HuH-7 (cell line): ENCODE data around the gene OSBPL9.

Experiments used
- DNase-seq: peaks from one replicate; pipeline ENCODE4 v3.0.0; 2011; ENCODE audit warnings: low spot score

Gene OSBPL9

GRCh38 chr1:51616903-51617708 is at the start of gene OSBPL9:
OSBPL9 (plus strand) TSS chr1:51617092; CDS start chr1:51617111, 19 bp downstream.
- DNase-seq: peak; percentile 68

- DNase-seq: no peak
Observed at GRCh38 chr1:51567653-51568052, 49.2 kb upstream of the OSBPL9 start.

- DNase-seq: no peak
Observed at GRCh38 chr1:51568231-51568935, 48.5 kb upstream of the OSBPL9 start.

DNA sequence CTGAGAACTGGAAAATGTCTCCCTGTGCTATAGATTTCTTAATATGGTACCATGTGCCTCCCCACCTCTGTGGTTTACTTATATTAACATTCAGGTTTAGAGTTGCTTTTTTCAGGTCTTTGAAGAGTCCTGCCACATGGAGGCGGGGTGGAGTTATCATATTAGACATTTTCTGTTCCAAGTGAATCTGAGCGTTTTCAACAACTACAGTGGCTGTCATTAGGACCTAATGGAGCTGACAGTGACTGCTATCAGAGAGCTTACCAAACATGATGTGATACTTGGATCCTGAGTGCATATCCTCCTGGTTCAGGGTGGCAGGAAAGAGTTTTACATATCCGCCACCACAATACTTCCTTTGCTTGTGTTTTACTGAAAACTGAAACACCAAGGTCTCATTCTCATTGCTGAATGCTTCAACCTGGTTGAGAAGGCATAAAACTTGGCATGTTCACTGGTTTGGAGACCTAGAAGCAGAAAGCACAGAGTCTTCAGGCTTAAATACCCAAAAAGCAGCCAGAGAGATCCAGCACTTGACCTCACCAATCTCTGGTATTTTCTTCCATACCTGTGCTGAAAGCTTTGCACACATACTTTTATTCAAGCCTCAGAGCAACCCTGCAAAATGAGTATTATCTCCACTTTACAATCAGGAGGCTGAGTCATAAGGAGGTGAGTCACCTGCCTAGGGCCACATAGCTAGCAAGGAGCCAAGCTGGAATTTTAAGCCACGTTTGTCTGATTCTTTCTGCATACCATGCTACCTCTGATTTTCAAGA is 47.4 kb upstream of the OSBPL9 start:
- no peak for DNase-seq

- DNase-seq: no peak
Observed at GRCh38 chr1:51570063-51570710, 46.7 kb upstream of the OSBPL9 start.

- DNase-seq: no peak
Observed at GRCh38 chr1:51572365-51572764, 44.5 kb upstream of the OSBPL9 start.

DNA sequence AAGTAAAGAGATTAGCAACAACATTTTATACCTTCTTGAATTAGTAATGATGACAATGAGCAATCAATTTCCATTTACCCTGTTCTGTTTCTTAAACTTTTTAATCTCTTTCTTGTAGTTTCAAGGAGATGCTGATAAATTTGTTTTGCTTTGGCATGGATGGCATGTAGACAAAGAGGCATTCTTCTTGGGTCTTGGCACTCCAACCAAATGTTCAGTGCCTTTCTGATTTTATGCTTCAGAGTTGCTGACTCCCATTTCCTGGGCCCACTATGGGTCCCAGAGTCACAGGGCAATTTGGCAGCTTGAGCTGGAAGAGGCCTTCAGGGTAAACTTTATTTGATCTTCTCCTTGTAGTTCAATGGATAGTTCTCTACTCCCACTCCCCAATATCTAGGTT is 42.1 kb upstream of the OSBPL9 start:
- DNase-seq: no peak

DNA sequence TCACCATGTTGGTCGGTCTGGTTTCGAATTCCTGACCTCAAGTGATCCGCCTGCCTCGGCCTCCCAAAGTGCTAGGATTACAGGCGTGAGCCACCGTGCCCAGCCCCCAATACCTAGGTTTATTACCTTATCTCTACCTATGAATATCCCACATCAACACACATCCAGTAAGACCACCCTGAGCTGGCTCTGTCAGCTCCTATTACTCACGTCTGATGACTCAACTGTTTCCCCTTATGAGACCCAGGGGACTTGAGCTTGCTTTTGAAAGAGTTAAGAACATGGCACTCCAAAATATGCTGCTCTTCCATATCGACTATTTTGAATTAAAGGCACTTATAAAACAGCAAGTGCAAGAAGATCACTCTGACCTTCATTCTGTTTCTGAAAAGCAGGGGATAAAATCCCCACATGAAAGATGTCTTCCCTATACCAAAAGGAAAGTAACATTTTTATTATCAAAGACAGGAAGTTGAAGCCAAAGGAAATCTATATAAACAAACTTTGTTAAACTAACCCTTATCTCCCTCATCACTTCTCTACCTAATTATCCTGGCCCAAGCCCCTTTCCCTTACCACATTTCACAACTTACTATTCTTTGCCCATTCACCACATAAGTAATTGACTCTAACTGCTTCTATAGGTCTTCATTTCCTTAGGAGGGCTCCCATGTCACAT is 41.3 kb upstream of the OSBPL9 start:
- DNase-seq: no peak

GRCh38 chr1:51576085-51576444 is 40.8 kb upstream of the OSBPL9 start:
- DNase-seq: no peak

DNA sequence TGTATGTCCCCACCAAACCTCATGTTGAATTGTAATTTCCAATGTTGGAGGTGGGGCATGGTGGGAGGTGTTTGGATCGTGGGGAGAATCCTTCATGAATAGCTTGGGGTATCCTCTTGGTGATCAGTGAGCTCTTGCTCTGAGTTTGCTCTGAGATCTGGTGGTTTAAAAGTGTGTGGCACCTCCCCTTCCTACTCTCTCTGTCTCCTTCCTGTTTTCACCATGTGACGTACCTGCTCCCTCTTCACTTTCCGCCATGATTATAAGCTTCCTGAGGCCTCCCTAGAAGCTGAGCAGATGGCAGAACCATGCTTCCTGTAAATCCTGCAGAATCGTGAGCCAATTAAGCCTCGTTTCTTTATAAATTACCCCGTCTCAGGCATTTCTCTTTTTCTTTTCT is 40.0 kb upstream of the OSBPL9 start:
- DNase-seq: no peak

DNA sequence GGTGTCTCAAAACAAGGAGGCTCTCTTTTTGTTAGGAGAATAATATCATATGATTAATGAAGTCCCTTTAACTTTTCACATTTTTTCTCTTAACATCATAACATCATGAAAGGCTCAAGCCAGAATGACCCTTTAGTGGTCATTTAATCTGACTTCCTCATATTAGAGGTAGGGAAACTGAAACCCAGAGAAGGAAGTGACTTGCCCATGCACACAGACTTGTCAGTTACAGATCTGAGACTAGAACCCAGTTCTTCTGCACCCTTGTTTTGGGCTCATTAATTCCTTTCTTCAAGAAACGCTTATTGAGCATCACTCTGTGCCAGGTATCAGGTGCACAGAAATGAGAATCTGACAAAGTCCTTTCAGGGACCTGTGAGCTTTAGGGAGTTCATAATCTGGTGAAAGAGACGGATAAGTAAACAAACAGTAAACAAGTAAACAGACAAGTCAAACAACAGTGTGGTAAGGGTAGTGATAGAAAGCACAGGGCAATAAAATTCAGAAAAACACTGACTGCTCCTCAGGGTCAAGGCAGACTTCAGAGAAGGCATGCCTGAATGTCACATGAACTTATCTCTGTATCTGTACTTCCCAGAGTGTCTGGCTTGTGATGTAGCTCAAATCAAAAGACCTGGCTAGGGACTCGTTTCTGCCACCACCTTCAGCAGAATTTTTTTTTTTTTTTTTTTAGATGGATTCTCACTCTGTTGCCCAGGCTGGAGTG is 38.3 kb upstream of the OSBPL9 start:
- DNase-seq: no peak

DNA sequence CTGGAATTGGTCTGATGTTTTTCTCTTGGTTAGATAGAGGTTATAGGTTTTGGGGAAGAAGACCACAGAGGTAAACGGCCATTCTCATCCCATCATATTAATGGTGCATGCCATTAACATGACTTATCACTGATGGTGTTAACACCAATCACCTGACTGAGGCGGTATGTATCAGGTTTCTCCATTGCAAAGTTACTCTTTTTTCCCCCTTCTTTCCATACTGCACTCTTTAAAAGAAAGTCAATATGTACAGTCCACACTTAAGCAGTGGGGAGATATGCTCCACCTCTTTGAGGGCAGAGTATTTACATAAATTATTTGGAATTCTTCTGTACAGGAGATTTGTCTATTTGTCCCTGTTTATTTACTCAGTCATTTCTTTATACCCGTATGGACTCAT is 35.7 kb upstream of the OSBPL9 start:
- DNase-seq: no peak

DNA sequence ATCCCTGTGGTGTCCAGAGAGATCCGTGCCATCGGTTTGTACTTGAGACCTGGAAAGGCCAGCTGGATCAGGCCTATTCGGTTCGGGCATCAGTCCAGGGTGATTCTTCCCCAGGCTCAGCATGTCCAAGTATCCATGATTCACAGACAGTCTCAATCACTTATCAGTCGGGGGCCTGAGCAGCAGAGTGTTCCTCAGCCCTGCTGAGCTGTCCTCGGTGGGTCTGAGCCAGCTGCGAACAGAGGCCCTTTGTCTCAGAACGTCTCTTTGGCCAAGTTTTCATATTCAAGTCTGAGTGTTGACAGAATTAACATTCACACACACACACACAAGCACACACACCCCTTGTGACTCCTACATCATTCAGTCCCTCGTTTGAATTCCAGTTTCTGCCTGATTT is 33.4 kb upstream of the OSBPL9 start:
- no peak for DNase-seq

DNA sequence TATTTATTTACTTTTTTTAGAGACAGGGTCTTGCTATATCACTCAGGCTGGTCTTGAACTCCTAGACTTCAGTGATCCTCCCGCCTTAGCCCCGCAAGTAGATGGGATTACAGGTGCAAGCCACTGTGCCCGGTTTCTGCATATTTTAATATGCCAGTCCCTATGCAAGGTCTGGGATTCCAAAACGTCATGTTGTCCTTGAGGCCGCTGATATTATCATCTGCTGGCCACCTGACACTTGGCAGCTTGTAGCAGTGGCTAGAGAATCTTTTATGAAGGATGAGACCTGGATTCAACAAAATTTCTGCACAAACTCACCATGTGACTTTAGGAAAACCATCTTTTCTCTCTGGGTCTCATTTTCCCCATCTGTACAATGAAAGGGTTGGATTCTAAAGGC is 32.9 kb upstream of the OSBPL9 start:
- DNase-seq: no peak

GRCh38 chr1:51592711-51593110 is 24.2 kb upstream of the OSBPL9 start:
- no peak for DNase-seq

DNA sequence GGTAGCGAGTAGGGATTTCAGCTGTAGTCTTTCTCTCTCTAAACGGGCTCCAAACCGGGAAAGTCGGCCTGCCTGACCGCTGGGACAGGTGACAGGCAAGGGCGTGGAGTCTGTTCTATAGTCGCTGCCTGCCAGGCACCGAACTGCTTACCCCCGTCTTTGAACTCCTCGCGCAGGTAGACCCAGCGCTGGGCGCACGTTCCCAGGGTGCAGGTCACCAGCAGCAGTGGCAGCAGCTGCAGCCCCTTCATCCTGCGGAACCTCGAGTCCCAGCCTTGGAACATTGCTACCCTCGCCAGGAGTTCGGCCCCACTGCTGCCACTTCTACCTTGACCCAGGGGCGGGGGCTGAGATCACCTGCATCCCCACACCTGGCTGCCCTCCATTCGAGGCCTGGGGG is 22.2 kb upstream of the OSBPL9 start:
- no peak for DNase-seq

- no peak for DNase-seq
Observed at GRCh38 chr1:51600529-51600928, 16.4 kb upstream of the OSBPL9 start.

DNA sequence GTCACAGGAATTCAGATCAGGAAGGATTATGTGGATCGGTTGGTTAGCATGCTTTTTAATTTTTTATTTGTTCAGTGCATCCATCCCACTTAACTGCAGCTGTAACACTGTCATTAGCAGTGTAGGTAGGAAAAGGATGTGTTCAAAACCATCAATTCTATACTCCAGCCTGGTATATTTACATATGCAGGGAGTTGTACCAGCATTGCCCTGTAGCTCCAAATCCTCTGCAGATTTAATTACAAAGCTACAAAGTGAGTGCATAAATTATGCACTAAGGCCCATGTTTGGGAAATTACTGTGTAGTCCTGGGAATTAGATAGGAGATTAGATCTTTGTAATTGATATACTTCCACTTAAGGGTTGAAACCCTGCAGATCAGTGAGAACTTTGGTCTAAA is 15.9 kb upstream of the OSBPL9 start:
- no peak for DNase-seq

DNA sequence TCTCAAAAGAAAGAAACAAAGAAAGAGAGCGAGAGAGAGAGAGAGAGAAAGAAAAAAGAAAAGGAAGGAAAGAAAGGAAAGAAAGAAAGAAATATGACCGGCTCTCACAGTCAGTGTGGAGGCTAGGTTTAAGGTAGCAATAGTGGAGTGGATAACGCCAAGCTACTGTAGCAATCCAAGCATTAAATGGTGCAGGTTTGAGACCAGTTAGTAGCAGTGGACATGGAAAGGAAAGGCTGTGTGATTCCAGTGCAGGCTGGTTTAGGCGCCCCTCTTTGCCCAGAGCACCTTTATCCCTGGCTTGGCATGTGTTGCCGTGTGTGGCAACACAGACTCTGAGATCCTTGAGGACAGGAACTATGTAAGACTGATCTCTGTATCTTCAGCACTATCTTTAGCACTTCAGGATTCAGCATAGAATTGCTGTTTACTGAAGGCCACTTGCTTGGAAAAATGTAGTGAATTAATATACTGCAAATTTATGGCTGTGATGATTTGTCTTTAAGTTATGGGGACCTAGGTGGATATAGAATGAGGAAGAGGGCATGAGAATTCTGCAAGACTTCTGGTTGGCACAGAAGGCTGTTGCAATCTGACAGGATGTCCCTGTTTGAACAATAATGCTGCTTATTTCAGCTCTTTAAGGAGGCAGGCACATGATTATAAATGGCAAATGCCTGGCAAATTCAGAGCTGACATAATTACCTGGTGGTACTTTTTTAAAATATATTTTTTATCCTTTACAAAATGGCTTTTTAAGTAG is 10.8 kb upstream of the OSBPL9 start:
- DNase-seq: no peak

- DNase-seq: no peak
Observed at GRCh38 chr1:51607681-51608095, 9.2 kb upstream of the OSBPL9 start.
